ENCODE measurements around the gene ROR2. TPM values are rescaled to one million over a fixed set of nuclear protein-coding genes. Genes with fewer than 3 reads are reported as not detected.

ROR2 gene
- total RNA-seq, 1 donor from 2014 or later, result 3.8 TPM

DNA sequence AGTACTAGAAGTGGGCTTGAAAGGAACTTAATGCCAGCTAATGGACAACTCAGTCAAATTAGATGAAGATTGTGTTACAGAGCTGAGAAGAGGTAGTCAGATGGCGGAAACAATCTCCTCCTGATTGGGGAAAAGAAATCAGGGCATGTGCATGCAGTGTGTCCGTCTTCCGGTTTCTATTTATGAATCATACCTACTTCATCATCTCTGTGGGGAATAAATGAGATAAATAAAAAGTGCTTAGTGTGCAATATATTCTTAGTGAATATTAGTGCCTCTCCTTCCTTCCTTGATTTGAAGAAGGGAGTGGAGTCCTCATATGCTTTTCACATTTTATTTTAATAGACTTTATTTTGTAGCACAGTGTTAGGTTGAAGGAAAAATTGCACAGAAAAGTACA lies 417.7 kb downstream of the ROR2 start:
- Histone ChIP-seq H3K27ac (no peak overlapping the region), H3K4me1 (no peaks in the 10 kb centered on the region), H3K9me3 (no peaks in the 10 kb centered on the region), H3K36me3 (no peaks in the 10 kb centered on the region), H3K27me3 (ENCODE audit: low read depth) (no peaks in the 10 kb centered on the region), H3K4me3 (no peak overlapping the region)
- intact Hi-C loops (cut with DNase I), result no loop called here
- no peak for DNase-seq
- no peak for ATAC-seq
- TF ChIP-seq, protein P1, sequence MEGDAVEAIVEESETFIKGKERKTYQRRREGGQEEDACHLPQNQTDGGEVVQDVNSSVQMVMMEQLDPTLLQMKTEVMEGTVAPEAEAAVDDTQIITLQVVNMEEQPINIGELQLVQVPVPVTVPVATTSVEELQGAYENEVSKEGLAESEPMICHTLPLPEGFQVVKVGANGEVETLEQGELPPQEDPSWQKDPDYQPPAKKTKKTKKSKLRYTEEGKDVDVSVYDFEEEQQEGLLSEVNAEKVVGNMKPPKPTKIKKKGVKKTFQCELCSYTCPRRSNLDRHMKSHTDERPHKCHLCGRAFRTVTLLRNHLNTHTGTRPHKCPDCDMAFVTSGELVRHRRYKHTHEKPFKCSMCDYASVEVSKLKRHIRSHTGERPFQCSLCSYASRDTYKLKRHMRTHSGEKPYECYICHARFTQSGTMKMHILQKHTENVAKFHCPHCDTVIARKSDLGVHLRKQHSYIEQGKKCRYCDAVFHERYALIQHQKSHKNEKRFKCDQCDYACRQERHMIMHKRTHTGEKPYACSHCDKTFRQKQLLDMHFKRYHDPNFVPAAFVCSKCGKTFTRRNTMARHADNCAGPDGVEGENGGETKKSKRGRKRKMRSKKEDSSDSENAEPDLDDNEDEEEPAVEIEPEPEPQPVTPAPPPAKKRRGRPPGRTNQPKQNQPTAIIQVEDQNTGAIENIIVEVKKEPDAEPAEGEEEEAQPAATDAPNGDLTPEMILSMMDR (IDR thresholded peaks at IDR 0.05), result no peak

DNA sequence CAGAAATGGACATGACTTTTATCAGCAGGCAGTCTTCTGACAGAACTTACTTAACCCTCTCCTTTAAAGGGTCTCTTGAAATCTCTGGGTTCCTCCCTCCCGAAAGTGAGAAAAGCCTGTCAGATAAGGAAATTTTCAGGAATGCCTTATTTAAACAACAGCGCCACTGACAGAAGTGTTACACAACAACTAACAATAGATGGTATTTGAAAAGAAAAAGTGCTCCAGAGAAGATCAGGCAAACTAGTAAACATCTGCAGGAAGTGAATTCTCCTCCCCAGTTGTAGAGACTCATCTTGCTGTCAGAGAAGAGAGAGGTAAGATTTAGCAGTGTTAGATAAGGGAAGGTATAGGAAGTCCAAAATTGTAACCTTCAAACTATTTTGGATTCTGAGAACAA lies 419.2 kb downstream of the ROR2 start:
- no peaks in the 10 kb centered on the region for H3K36me3 ChIP-seq

DNA sequence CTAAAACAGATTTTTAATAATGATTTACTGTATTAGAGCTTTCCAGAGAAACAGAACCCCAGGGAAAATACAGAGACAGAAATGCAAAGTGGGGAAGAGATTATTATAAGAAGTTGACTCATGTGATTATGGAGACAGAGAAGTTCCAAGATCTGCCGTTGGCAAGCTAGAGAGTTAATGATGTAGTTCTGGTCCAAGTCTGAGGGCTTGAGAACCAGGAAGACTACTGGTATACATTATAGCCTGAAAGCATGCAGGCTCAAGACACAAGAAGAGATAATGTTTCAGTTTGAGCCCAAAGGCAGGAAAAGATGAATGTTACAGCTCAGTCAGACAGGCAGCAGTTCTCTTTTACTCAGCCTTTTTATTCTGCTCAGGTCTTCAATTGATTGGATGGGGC lies 427.5 kb downstream of the ROR2 start:
- no peak overlapping the region for H3K27ac ChIP-seq
- no peaks in the 10 kb centered on the region for H3K27me3 ChIP-seq (ENCODE audit: low read depth)
- TF ChIP-seq, protein P1 (IDR thresholded peaks at IDR 0.05), result no peak
- intact Hi-C loops (cut with DNase I), result no loop called here
- ATAC-seq (no peak), DNase-seq (no peak)
- H3K9me3 ChIP-seq, result no peaks in the 10 kb centered on the region
- no peak overlapping the region for H3K4me3 ChIP-seq
- no peaks in the 10 kb centered on the region for H3K4me1 ChIP-seq
- no peaks in the 10 kb centered on the region for H3K36me3 ChIP-seq

More for the DNA sequence above, 419.2 kb downstream of the ROR2 start:
- TF ChIP-seq, protein P1 (IDR thresholded peaks at IDR 0.05), result no peak
- ATAC-seq (no peak), DNase-seq (no peak)
- intact Hi-C loops (cut with DNase I), result no loop called here
- H3K27ac ChIP-seq, result no peak overlapping the region
- no peaks in the 10 kb centered on the region for H3K9me3 ChIP-seq
- no peaks in the 10 kb centered on the region for H3K4me1 ChIP-seq
- no peak overlapping the region for H3K4me3 ChIP-seq
- no peaks in the 10 kb centered on the region for H3K27me3 ChIP-seq (ENCODE audit: low read depth)

DNA sequence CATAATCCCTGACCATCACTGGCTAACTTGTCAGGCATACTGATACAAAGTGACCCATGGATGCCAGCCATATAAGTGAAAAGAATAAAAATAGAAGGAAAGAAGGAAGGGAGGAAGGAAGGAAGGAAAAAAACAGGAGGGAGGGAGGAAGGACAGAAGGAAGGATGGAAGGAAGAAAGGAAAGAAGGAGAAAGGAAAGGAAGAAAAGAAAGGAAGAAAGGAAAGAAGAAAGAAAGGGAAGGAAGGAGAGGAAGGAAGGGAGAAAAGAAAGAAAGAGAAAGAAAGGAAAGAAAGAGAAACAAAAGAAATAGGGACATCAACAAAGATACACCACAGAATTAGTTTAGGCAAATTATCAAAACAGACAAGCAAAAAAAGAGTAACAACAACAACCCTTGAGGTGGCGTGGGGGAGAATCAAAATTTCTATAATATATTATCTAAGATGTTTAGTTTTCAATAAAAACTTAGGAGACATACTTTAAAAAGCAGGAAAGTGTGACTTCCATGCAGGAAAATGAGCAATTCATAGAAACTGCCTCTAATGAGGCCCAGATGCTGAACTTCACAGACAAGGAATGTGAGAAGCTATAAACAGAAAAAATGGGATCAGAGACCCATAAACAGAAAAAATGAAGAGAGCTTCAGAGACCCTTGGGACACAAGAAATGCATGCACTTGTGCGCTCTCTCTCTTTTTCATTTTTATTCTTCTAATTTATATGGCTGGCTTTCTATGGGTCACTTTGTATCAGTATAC lies 430.3 kb downstream of the ROR2 start:
- no peaks in the 10 kb centered on the region for H3K4me1 ChIP-seq
- no peaks in the 10 kb centered on the region for H3K9me3 ChIP-seq
- TF ChIP-seq, protein P1 (IDR thresholded peaks at IDR 0.05), result no peak
- H3K4me3 ChIP-seq, result no peak overlapping the region
- H3K36me3 ChIP-seq, result no peaks in the 10 kb centered on the region
- H3K27ac ChIP-seq, result no peak overlapping the region
- DNase-seq, result no peak
- no peaks in the 10 kb centered on the region for H3K27me3 ChIP-seq (ENCODE audit: low read depth)
- intact Hi-C loops (cut with DNase I), result no loop called here
- no peak for ATAC-seq

DNA sequence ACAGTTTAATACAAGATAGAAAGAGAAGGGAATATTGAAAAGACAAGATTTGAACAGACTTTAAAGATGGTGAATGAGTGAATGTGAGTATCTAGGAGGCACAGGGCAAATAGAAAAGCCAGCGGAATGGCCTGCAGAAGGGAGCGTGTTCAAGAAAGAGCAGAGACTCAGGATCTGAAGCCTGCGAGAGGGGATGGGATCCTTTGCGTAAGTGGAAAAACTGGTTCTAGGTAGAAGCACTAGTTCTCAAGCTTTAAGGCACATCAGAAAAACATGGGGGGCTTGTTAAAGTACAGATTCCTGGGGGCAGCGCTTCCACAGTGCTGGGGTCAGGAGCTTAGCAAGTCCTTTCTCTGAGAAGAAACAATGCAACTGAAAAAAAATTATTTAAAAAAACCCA lies 431.6 kb downstream of the ROR2 start:
- no peaks in the 10 kb centered on the region for H3K9me3 ChIP-seq
- no peak for DNase-seq
- no peak overlapping the region for H3K4me3 ChIP-seq
- H3K36me3 ChIP-seq, result no peaks in the 10 kb centered on the region
- TF ChIP-seq, protein P1 (IDR thresholded peaks at IDR 0.05), result no peak
- H3K27ac ChIP-seq, result no peak overlapping the region
- intact Hi-C loops (cut with DNase I), result no loop called here
- no peaks in the 10 kb centered on the region for H3K27me3 ChIP-seq (ENCODE audit: low read depth)
- H3K4me1 ChIP-seq, result no peaks in the 10 kb centered on the region
- no peak for ATAC-seq

All from lower lobe of right lung (tissue), 2 donors.